GM12878 (cell line): ENCODE results near the gene RASL11A. TPM values are rescaled to one million over a fixed set of nuclear protein-coding genes. Genes with fewer than 3 reads are reported as not detected.
"Not testable (repeated sequence)": the region's sequence is repeated elsewhere in the genome, so short reads cannot be mapped to it uniquely, and the experiment has no call there.

Source experiments
- ATAC-seq: fragments of 200-7000 bp; cut with Tn5 transposase; 3 replicates; pipeline ENCODE4 v1.9.1; 2020; ENCODE audit warnings: mild to moderate bottlenecking, moderate library complexity
- BruUV-seq: library from RNA; stranded (reverse); fragments of 400-500 nt; replicated peaks from 2 replicates; lab custom pipeline; 2021; lab: Mats Ljungman, UMichigan
- CTCF ChIA-PET: fragments of 300-600 bp; sonication (Branson Sonifier 250); formaldehyde crosslinking; extraction: SDS; loops from one replicate; lab custom pipeline; 2021; ENCODE audit warnings: inconsistent platforms; lab: Yijun Ruan, JAX
- POLR2A ChIA-PET: fragments of 350-600 bp; formaldehyde crosslinking; extraction: SDS; loops from one replicate; lab custom pipeline; 2021; ENCODE audit warnings: inconsistent platforms; lab: Charles Lee
- RAD21 ChIA-PET: fragments of 300-600 bp; sonication (Branson Sonifier 250); formaldehyde crosslinking; loops from one replicate; lab custom pipeline; 2023; ENCODE audit warnings: antibody characterized with exemption; ENCODE audit not compliant: unreplicated experiment; lab: Charles Lee
- SMC1A ChIA-PET: fragments of 300-600 bp; sonication (Branson Sonifier 250); formaldehyde crosslinking; loops from one replicate; lab custom pipeline; 2023; ENCODE audit not compliant: unreplicated experiment, uncharacterized antibody; lab: Charles Lee
- DNase-seq: peaks from one replicate; pipeline ENCODE4 v3.0.0-alpha.2; 2011; ENCODE audit warnings: low read depth, low spot score
- FAIRE-seq: peaks from 3 replicates; lab custom pipeline; 2011; peaks lifted over from hg19 to GRCh38; lab: Jason Lieb, UNC
- H2AFZ ChIP-seq: 2 replicates; pipeline ENCODE4 v1.6.0; 2011; ENCODE audit warnings: low read depth, low read length, control low read depth; ENCODE audit not compliant: control insufficient read depth
- H3K27ac ChIP-seq: 2 replicates; pipeline ENCODE4 v1.5.1; 2011; ENCODE audit warnings: control low read depth; ENCODE audit not compliant: control insufficient read depth, insufficient read depth
- H3K27me3 ChIP-seq, 2 experiments: replicated peaks in 1 of 2; 2 replicates each; pipeline versions ENCODE4 v1.6.0 to v1.6.1; 2011; ENCODE audit warnings: low read length in 1 of 2; ENCODE audit not compliant: control insufficient read depth in 2 of 2, insufficient read depth in 2 of 2
- H3K36me3 ChIP-seq, 2 experiments: 2 replicates each; pipeline ENCODE4 v1.5.1; 2011; ENCODE audit warnings: low read length in 1 of 2; ENCODE audit not compliant: control insufficient read depth in 2 of 2, insufficient read depth in 2 of 2
- H3K4me1 ChIP-seq: 2 replicates; pipeline ENCODE4 v1.6.1; 2011; ENCODE audit warnings: mild to moderate bottlenecking, low read length, moderate library complexity, mixed read lengths; ENCODE audit not compliant: control insufficient read depth, insufficient read depth
- H3K4me2 ChIP-seq: 2 replicates; pipeline ENCODE4 v1.6.0; 2011; ENCODE audit warnings: control low read depth; ENCODE audit not compliant: control insufficient read depth, insufficient read depth
- H3K4me3 ChIP-seq: fragments of 200-600 bp; sonication (generic); 2 replicates; pipeline ENCODE4 v1.5.1; 2016
- H3K79me2 ChIP-seq: 2 replicates; pipeline ENCODE4 v1.6.0; 2011; ENCODE audit warnings: low read length; ENCODE audit not compliant: control insufficient read depth, insufficient read depth
- H3K9ac ChIP-seq: 2 replicates; pipeline ENCODE4 v1.8.0; 2011; ENCODE audit warnings: low read length, control low read depth, mixed read lengths; ENCODE audit not compliant: control insufficient read depth, insufficient read depth
- H3K9me3 ChIP-seq: replicated peaks from 3 replicates; pipeline ENCODE4 v1.5.1; 2011; ENCODE audit warnings: mild to moderate bottlenecking, low read length; ENCODE audit not compliant: control insufficient read depth, insufficient read depth
- H4K20me1 ChIP-seq: 2 replicates; pipeline ENCODE4 v1.6.0; 2011; ENCODE audit not compliant: control insufficient read depth, insufficient read depth
- ATF3 ChIP-seq: IDR thresholded peaks from 2 replicates; pipeline ENCODE4 v1.6.1; 2011; ENCODE audit warnings: low read depth, mild to moderate bottlenecking, low read length, moderate library complexity, borderline replicate concordance; ENCODE audit errors: extremely low read depth
- CBFB ChIP-seq: IDR thresholded peaks from 2 replicates; pipeline ENCODE4 v1.6.1; 2016; ENCODE audit warnings: antibody characterized with exemption, low read depth
- JUNB ChIP-seq: IDR thresholded peaks from 2 replicates; pipeline ENCODE4 v1.6.1; 2016; ENCODE audit warnings: antibody characterized with exemption, mild to moderate bottlenecking
- RAD51 ChIP-seq: fragments of 450-650 bp; IDR thresholded peaks from 2 replicates; pipeline ENCODE4 v1.6.1; 2016; ENCODE audit warnings: moderate library complexity, mild to moderate bottlenecking, inconsistent platforms
- WGBS: methylation state at CpG from one replicate; pipeline ENCODE4 v1.1.6; 2016; ENCODE audit warnings: low lambda C conversion rate; ENCODE audit not compliant: insufficient replicate concordance, insufficient coverage; ENCODE audit errors: missing lambda C conversion rate; 5-methylcytosine and 5-hydroxymethylcytosine counted together
- in situ Hi-C: fragments of 300-500 bp; cut with MboI; formaldehyde crosslinking; loops from 9 replicates; pipeline ENCODE4 v1.14.3; 2018; ENCODE audit warnings: mixed read lengths
- intact Hi-C: fragments of 100-400 bp; cut with micrococcal nuclease; formaldehyde crosslinking; loops from one replicate; pipeline ENCODE4 v1.14.2; 2022; ENCODE audit not compliant: unreplicated experiment
- polyA plus RNA-seq, 11 experiments: library from polyadenylated mRNA; depleted of rRNA in 4 of 11; unstranded in 6 of 11; stranded (reverse) in 5 of 11; fragments of >200 nt; fragmentation: Nextera tagmentation in 4 of 11; fragmentation: Illumina TruSeq in 1 of 11; extraction: Ambion mirVana in 4 of 11; extraction: Trizol in 1 of 11; gene quantifications; 1 replicate in 1 of 11; 2 replicates in 10 of 11; pipeline versions ENCODE4 v1.2.1 to v1.2.3, GENCODE V29; 2011 to 2016; ENCODE audit warnings: inconsistent platforms in 2 of 11, missing spikeins in 2 of 11, low read depth in 1 of 11
- total RNA-seq, 4 experiments: library from RNA; depleted of rRNA in 3 of 4; stranded (reverse); fragments of >200 nt in 3 of 4; fragmentation: Illumina TruSeq in 1 of 4; extraction: Trizol in 1 of 4; gene quantifications; 2 replicates each; pipeline versions ENCODE4 v1.2.1 to v1.2.3, GENCODE V29; 2013 to 2021

The RASL11A gene
- total and polyA plus RNA-seq, 10 of the 15 experiments (the other 5 are each of a cell fraction or from before 2014, with no cell fraction given) = 0.04 to 1.3 (median 0.41) TPM; not detected in 1

GRCh38 chr13:27300406-27300805 lies 29.8 kb downstream of the RASL11A start:
- DNase-seq, in situ Hi-C loops, ATAC-seq, FAIRE-seq, POLR2A ChIA-PET, H3K4me1 ChIP-seq, H3K4me3 ChIP-seq, BruUV-seq, H3K4me2 ChIP-seq, H3K36me3 ChIP-seq, H3K9ac ChIP-seq, H3K27ac ChIP-seq, intact Hi-C loops, H3K79me2 ChIP-seq, H4K20me1 ChIP-seq, H2AFZ ChIP-seq, H3K9me3 ChIP-seq, H3K27me3 ChIP-seq: not testable (repeated sequence)
- ChIA-PET CTCF (interaction anchor here (0.9 to 1.4 kb wide), 4 partner anchors 16 to 315 kb away, joined by 3 to 4 read pairs (median 3); partner anchors contain the start of gene RASL11A), RAD21 (interaction anchor here (0.7 to 1.1 kb wide), 2 partner anchors 62 to 315 kb away, joined by 3 to 4 read pairs; no protein-coding TSS in a partner anchor), SMC1A (interaction anchor here (0.6 kb wide), 1 partner anchor 9 kb away, joined by 3 read pairs; no protein-coding TSS in a partner anchor)
- WGBS = 43% methylated on average over 7 of the region's 7 CpGs

- no peaks in the 10 kb centered on the region for H3K36me3 ChIP-seq
- intact Hi-C loops = no loop called here
- H3K9ac ChIP-seq = no peak overlapping the region
- H3K9me3 ChIP-seq = no peaks in the 10 kb centered on the region
- SMC1A ChIA-PET = no interaction called here
- TF ChIP-seq JUNB (no peak), CBFB (no peak), ATF3 (no peak), RAD51 (no peak)
- CTCF ChIA-PET = interaction anchor here (0.9 to 1.4 kb wide), 4 partner anchors 17 to 316 kb away, joined by 3 to 4 read pairs (median 3); partner anchors contain the start of gene RASL11A
- no peak overlapping the region for H3K4me2 ChIP-seq
- FAIRE-seq = no peak
- in situ Hi-C loops = no loop called here
- POLR2A ChIA-PET = interaction anchor here (0.6 kb wide), 1 partner anchor 10 kb away, joined by 5 read pairs; no protein-coding TSS in a partner anchor
- BruUV-seq = no TSS peak
- H3K4me3 ChIP-seq = no peak overlapping the region
- no peaks in the 10 kb centered on the region for H3K79me2 ChIP-seq
- no peak for DNase-seq
- peaks cover 0 to 4% of the 10 kb centered on the region in 2 experiments; a peak in 3 of 4 replicates for H3K27me3 ChIP-seq
- no peak for ATAC-seq
- WGBS = 53% methylated on average over 6 of the region's 6 CpGs
- RAD21 ChIA-PET = interaction anchor here (0.7 to 1.1 kb wide), 2 partner anchors 61 to 316 kb away, joined by 3 to 4 read pairs; no protein-coding TSS in a partner anchor
- no peak overlapping the region for H2AFZ ChIP-seq
- H4K20me1 ChIP-seq = no peaks in the 10 kb centered on the region
- H3K4me1 ChIP-seq = no peaks in the 10 kb centered on the region
- H3K27ac ChIP-seq = no peak overlapping the region
Observed at GRCh38 chr13:27300941-27301586, 30.4 kb downstream of the RASL11A start.
